Middle frontal gyrus (tissue), 1 donor: ENCODE data around the gene LITAF.

Experiments
- DNase-seq: peaks from one replicate; pipeline ENCODE4 v3.0.0-alpha.2; 2015; ENCODE audit warnings: low spot score; ENCODE audit errors: extremely low spot score

LITAF gene

GRCh38 chr16:11553371-11553770, 33.3 kb downstream of the LITAF start:
- DNase-seq = no peak

GRCh38 chr16:11552440-11552839, 34.3 kb downstream of the LITAF start:
- DNase-seq = no peak

- DNase-seq = no peak
These were observed 34.9 kb downstream of the LITAF start for GRCh38 chr16:11551842-11552241.

GRCh38 chr16:11550791-11551498, 35.8 kb downstream of the LITAF start:
- DNase-seq = no peak

GRCh38 chr16:11547118-11547916, 39.4 kb downstream of the LITAF start:
- peak; percentile 66 for DNase-seq

- no peak for DNase-seq
These were observed 40.1 kb downstream of the LITAF start for GRCh38 chr16:11546608-11547061.

GRCh38 chr16:11543661-11544393, 42.9 kb downstream of the LITAF start:
- no peak for DNase-seq

- DNase-seq = no peak
These were observed 44.5 kb downstream of the LITAF start for GRCh38 chr16:11542069-11542744.

- no peak for DNase-seq
These were observed 47.1 kb downstream of the LITAF start for GRCh38 chr16:11539641-11540050.

GRCh38 chr16:11538880-11539279, 47.8 kb downstream of the LITAF start:
- no peak for DNase-seq

- no peak for DNase-seq
These were observed 50.4 kb downstream of the LITAF start for GRCh38 chr16:11536104-11536866.

- no peak for DNase-seq
These were observed 51.2 kb downstream of the LITAF start for GRCh38 chr16:11535494-11535893.

GRCh38 chr16:11534262-11534661, 52.5 kb downstream of the LITAF start:
- DNase-seq = no peak

- no peak for DNase-seq
These were observed 53.1 kb downstream of the LITAF start for GRCh38 chr16:11533588-11533987.

- DNase-seq = no peak
These were observed 56.4 kb downstream of the LITAF start for GRCh38 chr16:11530171-11530940.

- DNase-seq = no peak
These were observed 57.4 kb downstream of the LITAF start for GRCh38 chr16:11529285-11529684.

- DNase-seq = no peak
These were observed 58.7 kb downstream of the LITAF start for GRCh38 chr16:11528053-11528452.

GRCh38 chr16:11526655-11527350, 59.9 kb downstream of the LITAF start:
- no peak for DNase-seq

- no peak for DNase-seq
These were observed 62.5 kb downstream of the LITAF start for GRCh38 chr16:11524098-11524760.
